Parathyroid adenoma (tissue), 2 donors: ENCODE results near the gene SIPA1L3.

Experiments
- H2AFZ ChIP-seq: fragments of 300-600 bp; sonication (generic); one replicate; pipeline ENCODE4 v1.7.0; 2017; ENCODE audit warnings: antibody characterized with exemption, mild to moderate bottlenecking
- H3K27ac ChIP-seq: fragments of 300-600 bp; sonication (generic); one replicate; pipeline ENCODE4 v1.7.0; 2017
- H3K27me3 ChIP-seq: fragments of 300-600 bp; sonication (generic); one replicate; pipeline ENCODE4 v1.7.0; 2017; ENCODE audit warnings: low read length; ENCODE audit not compliant: control insufficient read depth, insufficient read depth
- H3K36me3 ChIP-seq: fragments of 300-600 bp; sonication (generic); one replicate; pipeline ENCODE4 v1.7.0; 2017; ENCODE audit warnings: low read length; ENCODE audit not compliant: control insufficient read depth, insufficient read depth
- H3K4me1 ChIP-seq: fragments of 300-600 bp; sonication (generic); one replicate; pipeline ENCODE4 v1.7.0; 2017; ENCODE audit warnings: control low read depth
- H3K4me2 ChIP-seq: fragments of 300-600 bp; sonication (generic); one replicate; pipeline ENCODE4 v1.7.0; 2017; ENCODE audit warnings: low read length
- H3K4me3 ChIP-seq: fragments of 300-600 bp; sonication (generic); one replicate; pipeline ENCODE4 v1.7.0; 2017; ENCODE audit warnings: low read depth, low read length
- H3K79me2 ChIP-seq: fragments of 300-600 bp; sonication (generic); one replicate; pipeline ENCODE4 v1.7.0; 2017; ENCODE audit warnings: control low read depth
- H3K9ac ChIP-seq: fragments of 300-600 bp; sonication (generic); one replicate; pipeline ENCODE4 v1.7.0; 2017; ENCODE audit warnings: mild to moderate bottlenecking
- H3K9me3 ChIP-seq: fragments of 300-600 bp; sonication (generic); one replicate; pipeline ENCODE4 v1.7.0; 2017; ENCODE audit warnings: low read length; ENCODE audit not compliant: control insufficient read depth
- CTCF ChIP-seq: fragments of 300-600 bp; sonication (generic); IDR thresholded peaks from one replicate; pipeline ENCODE4 v1.7.0; 2017; ENCODE audit warnings: antibody characterized with exemption, mild to moderate bottlenecking
- donor health status: primary hyperparathyroidism.

Gene SIPA1L3

GRCh38 chr19:38056646-38057045, 149.6 kb downstream of the SIPA1L3 start:
- Histone ChIP-seq H3K4me3 (no peak overlapping the region), H3K4me2 (no peak overlapping the region), H3K9ac (no peak overlapping the region), H3K4me1 (no peaks in the 10 kb centered on the region), H3K79me2 (peaks cover 2% of the 10 kb centered on the region), H2AFZ (no peak overlapping the region), H3K27me3 (no peaks in the 10 kb centered on the region), H3K27ac (no peak overlapping the region), H3K36me3 (no peaks in the 10 kb centered on the region), H3K9me3 (no peaks in the 10 kb centered on the region)
- no peak for TF ChIP-seq CTCF

GRCh38 chr19:38057959-38058690, 151.1 kb downstream of the SIPA1L3 start:
- H3K9ac ChIP-seq, result no peak overlapping the region
- no peak overlapping the region for H2AFZ ChIP-seq
- no peak for TF ChIP-seq CTCF
- peaks cover 2% of the 10 kb centered on the region for H3K79me2 ChIP-seq
- no peaks in the 10 kb centered on the region for H3K4me1 ChIP-seq
- H3K27ac ChIP-seq, result no peak overlapping the region
- H3K4me3 ChIP-seq, result no peak overlapping the region
- H3K4me2 ChIP-seq, result no peak overlapping the region
- no peaks in the 10 kb centered on the region for H3K27me3 ChIP-seq
- H3K36me3 ChIP-seq, result no peaks in the 10 kb centered on the region
- no peaks in the 10 kb centered on the region for H3K9me3 ChIP-seq

- no peaks in the 10 kb centered on the region for H3K4me1 ChIP-seq
Observed at GRCh38 chr19:38059897-38060296, 152.9 kb downstream of the SIPA1L3 start.

GRCh38 chr19:38060331-38060730, 153.3 kb downstream of the SIPA1L3 start:
- H3K4me3 ChIP-seq, result no peak overlapping the region
- H3K4me1 ChIP-seq, result no peaks in the 10 kb centered on the region
- H3K4me2 ChIP-seq, result no peak overlapping the region
- no peaks in the 10 kb centered on the region for H3K27me3 ChIP-seq
- no peaks in the 10 kb centered on the region for H3K9me3 ChIP-seq
- H2AFZ ChIP-seq, result no peak overlapping the region
- H3K27ac ChIP-seq, result no peak overlapping the region
- H3K36me3 ChIP-seq, result no peaks in the 10 kb centered on the region
- no peak for TF ChIP-seq CTCF
- H3K9ac ChIP-seq, result no peak overlapping the region
- H3K79me2 ChIP-seq, result peaks cover 2% of the 10 kb centered on the region

More at GRCh38 chr19:38059897-38060296, 152.9 kb downstream of the SIPA1L3 start:
- H3K4me3 ChIP-seq, result no peak overlapping the region
- no peak overlapping the region for H2AFZ ChIP-seq
- no peak for TF ChIP-seq CTCF
- H3K27ac ChIP-seq, result no peak overlapping the region
- no peaks in the 10 kb centered on the region for H3K9me3 ChIP-seq
- no peak overlapping the region for H3K4me2 ChIP-seq
- H3K9ac ChIP-seq, result no peak overlapping the region
- no peaks in the 10 kb centered on the region for H3K36me3 ChIP-seq
- H3K27me3 ChIP-seq, result no peaks in the 10 kb centered on the region
- peaks cover 2% of the 10 kb centered on the region for H3K79me2 ChIP-seq

- no peak overlapping the region for H3K4me2 ChIP-seq
- H3K27me3 ChIP-seq, result no peaks in the 10 kb centered on the region
- no peak overlapping the region for H3K4me3 ChIP-seq
- H3K27ac ChIP-seq, result no peak overlapping the region
- no peaks in the 10 kb centered on the region for H3K4me1 ChIP-seq
- H3K9me3 ChIP-seq, result no peaks in the 10 kb centered on the region
- peaks cover 5% of the 10 kb centered on the region for H3K79me2 ChIP-seq
- TF ChIP-seq CTCF, result no peak
- no peak overlapping the region for H2AFZ ChIP-seq
- H3K36me3 ChIP-seq, result no peaks in the 10 kb centered on the region
- H3K9ac ChIP-seq, result no peak overlapping the region
Observed at GRCh38 chr19:38061294-38061693, 154.3 kb downstream of the SIPA1L3 start.
